NCI-H1048 (cell line): ENCODE results near the gene MTCH1.

Source experiments
- DNase-seq: peaks from one replicate; lab custom pipeline; 2025; lab: John Stamatoyannopoulos, UW

Gene MTCH1

GRCh38 chr6:37017606-37018197, 31.7 kb upstream of the MTCH1 start:
- no peak for DNase-seq

- no peak for DNase-seq
Observed at GRCh38 chr6:37016995-37017394, 31.0 kb upstream of the MTCH1 start.

DNA sequence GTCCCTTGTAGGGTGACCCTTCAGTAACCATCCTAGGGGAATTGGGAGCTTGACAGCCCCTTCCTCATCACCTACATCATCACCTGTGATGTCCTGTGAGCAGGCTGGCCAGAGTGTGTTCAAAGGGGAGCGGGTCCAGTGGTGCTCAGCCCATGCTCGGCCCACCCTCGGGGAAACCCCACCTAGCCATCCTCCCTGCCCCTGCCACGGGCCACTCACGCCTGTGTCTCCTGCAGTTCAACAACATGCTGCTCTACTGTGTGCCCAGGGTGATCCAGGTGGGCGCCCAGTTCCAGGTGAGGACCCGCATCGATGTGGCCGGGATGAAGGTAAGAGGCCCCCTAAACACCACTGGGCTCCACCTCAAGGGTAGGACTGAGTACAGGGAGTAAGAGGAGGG, 29.5 kb upstream of the MTCH1 start:
- no peak for DNase-seq

- no peak for DNase-seq
Observed at GRCh38 chr6:37014667-37015066, 28.7 kb upstream of the MTCH1 start.

GRCh38 chr6:37013516-37014491, 27.8 kb upstream of the MTCH1 start:
- DNase-seq: no peak

DNA sequence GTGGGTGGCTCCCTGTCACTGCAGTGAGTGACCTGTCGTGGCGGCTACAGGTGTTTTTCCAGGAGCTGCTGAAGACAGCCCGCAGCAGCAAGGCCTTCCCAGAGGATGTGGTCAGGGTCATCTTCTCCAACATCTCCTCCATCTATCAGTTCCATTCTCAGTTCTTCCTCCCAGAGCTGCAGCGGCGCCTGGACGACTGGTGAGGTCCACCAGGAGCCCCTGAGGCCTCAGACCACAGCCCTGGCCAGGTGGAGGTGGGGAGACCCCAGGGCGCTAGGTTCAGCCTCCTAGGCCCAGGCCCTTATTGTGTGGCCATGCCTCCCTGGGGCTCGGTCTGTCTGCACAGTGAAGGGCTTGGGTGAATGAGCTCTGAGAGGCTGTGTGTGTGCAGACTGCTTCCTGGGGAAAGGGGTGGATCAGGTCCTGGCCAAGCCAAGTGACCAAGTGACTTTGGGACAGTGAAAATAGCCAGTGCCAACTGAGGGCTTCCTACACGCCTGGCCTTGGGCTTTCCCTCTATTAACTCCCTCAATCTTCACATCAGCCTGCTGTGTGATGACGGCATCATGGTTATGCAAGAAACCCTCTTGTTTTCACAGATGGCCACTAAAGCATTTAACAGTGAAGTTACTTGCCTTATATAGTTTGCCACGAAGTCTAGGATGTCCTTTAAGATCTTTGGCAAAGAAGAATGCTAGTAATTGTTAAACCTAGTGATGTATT, 25.8 kb upstream of the MTCH1 start:
- DNase-seq: no peak

- no peak for DNase-seq
Observed at GRCh38 chr6:37010402-37010892, 24.5 kb upstream of the MTCH1 start.

DNA sequence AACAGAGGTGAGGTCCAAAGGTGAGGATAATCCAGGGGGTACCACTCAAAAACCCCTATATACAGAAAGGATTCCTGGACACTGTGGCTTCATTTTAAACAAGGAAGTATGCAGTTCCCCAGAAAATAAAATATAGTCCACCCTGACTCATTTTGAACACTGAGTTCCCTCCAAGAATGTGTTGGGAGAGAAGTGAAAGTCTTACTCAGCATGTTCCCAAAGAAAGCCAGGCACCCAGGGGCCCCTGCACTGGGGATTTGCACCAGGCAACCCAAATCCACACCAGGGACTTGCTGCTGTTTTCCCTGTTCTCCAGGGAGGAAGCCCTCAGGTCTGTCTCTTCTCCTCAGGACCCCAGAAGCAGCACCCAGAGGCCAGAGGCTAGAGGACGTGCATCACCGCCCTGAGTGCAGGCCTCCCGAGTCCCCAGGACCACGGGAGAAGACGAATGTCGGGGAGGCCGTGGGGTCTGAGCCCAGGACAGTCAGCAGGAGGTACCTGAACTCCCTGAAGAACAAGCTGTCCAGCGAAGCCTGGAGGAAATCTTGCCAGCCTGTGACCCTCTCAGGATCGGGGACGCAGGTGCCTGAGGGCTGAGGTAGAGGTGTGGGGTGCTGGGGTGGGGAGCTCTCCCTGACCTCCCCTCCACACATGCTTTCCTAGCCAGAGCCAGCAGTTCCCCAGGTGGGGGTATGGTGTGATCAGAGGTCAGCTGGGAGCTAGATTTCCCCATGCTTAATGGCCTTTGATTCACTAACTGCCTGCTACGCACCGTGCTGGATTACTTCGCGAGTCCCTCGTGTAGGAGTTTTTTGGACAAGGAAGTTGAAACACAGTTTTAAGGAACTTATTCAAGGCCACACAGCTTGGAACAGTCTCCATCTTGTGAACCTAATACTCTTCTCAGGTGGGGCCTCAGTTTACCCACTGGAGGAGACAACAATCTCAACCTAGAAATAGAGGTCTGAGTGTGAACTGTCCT, 22.8 kb upstream of the MTCH1 start:
- DNase-seq: no peak

DNA sequence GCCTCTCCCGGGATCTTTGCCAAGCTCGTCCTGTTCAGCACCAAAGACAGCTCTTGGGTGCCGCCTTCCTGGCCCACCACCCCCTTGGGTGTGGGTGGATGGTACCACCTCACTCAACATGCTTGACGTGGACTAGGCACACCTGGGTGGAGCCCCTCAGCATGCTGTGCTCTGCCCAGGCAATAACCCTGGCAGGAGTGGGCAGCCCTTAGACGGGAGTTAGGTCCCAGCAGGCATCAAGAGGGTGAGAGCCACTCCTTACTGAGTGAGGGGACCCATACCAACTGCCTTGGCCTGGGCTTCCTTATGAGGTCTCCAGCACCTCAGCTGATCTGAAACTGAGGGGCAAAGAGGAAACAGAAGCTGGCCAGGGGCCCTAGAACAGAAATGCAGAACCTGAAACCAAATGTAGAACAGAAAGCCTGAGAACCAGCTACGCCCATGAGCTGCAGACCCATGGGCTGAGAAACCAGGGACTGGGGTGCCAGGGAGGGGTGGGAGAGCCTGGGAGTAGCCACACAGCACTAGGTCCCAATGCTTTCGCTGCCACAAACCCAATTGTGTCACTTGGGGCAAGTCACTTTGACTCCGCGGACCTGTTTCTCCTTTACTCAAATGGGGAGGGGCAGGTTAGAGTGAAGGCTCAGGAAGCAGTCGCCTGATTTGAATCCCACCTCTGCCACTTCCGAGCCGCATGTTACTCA, 21.5 kb upstream of the MTCH1 start:
- no peak for DNase-seq

GRCh38 chr6:37006793-37007339, 20.9 kb upstream of the MTCH1 start:
- DNase-seq: no peak

DNA sequence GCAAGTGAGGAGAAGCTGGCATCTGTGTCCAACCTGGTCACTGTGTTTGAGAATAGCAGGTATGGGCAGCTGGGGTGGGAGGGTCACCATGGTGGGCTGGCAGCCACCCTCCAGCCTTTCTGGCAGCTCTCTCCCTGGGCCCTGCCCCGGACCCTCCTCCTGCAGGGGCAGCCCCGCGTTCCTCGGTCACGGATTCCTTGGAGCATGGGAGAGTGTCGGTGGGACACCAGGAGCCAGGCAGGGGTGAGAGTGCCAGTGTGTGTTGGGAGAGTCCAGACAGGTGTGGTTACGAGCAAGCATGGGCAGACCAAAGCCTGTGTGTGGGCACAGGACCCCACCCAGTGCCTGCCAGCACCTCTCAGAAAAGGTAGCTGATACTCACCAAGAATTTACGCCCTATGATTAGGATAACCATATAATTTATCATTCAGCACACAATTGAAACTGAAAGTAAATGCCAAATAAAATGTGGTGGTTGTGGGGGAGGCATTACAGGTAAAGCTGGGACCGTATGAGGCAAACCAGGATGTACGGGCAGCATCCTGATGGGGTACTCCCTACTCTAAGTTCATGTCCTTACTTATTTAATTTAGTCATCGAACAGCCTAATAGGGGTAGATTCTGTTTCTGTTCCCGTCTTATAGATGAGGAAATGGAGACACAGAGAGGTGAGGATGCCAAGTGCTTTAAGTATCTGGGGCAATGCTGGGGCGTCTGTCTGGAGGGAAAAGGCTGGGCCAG, 20.0 kb upstream of the MTCH1 start:
- DNase-seq: no peak

- no peak for DNase-seq
Observed at GRCh38 chr6:37005061-37005810, 19.2 kb upstream of the MTCH1 start, which contains the start of gene FGD2. TSS of gene FGD2 (plus strand) at chr6:37005655. CDS start at chr6:37005818, 163 bp downstream.

DNA sequence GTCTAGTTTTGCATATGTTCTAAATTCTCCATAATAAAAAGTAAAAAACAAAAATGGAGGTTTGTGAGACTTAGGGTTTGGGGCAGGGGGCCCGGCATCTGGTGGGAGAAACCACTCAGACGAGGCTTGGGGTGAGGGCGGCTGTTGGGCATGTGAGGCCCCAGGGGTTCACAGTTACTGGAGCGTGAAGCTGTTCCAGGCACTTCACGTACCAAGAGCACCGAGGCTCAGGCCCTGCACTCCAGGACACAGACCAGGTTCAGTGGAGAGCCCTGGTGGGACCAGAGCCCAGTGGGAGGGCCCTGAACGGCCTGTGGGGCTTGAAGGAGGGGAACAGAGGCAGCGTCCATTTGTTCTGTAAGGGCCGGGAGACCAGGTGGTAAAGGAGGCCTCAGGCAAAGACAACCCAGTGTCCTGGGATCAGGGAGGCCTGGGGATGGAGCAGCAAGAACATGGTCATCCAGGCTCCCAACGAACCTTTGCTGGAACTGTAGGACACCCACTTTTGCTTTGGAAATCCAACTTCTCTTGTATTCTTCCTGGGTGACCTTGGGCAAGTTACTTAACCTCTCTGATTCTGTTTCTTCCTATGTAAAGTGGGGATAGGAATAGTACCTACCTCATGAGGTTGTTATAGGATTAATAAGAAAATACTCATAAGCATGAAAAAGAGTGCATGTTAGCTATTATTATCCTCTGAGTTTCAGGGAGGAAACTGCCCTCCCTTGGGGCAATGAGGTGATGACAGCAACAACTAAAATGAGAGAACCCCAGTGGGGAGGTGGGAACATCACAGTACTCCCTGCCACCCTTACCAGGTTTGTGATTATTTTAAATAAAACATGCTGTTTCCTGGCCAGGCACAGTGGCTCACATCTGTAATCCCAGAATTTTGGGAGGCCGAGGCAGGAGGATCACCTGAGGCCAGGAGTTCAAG, 18.3 kb upstream of the MTCH1 start:
- DNase-seq: no peak

DNA sequence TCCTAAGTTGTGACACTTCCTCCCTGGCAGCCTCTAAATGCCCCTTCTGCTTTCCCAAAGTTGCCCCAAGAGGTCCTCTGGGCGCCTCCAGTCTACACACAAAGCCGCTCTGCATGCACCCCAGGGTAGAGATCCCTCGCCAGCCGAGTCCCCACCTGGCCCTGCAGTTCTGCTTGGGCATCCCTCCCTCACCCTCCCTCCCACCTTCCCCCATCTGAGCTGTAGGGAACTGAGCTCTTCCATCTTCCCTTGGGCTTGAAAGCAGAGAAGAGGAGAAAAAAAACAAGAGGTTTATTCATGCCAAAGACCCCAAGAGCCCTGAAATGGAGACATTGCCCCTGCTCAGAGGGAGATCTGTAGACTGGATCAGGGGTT, 13.7 kb upstream of the MTCH1 start:
- DNase-seq: no peak

GRCh38 chr6:36999061-36999750, 13.2 kb upstream of the MTCH1 start:
- DNase-seq: no peak

DNA sequence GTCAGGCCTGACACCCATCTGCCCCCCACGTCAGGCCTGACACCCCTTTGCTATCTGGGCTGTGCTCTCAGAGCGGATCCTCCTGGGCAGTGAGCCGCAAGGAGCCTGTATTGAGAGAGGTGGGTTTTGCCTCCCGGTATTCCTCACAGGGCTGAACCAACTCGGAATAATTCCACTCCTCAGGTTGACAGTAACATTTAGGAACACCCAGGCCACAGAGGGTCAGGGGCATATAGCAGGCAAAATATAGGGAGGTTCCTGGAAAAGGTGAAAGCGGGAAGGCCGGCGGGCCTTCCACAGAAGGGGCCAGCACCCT, 12.7 kb upstream of the MTCH1 start:
- DNase-seq: no peak
